ENCODE data around the gene ZDHHC18. TPM values are rescaled to one million over a fixed set of nuclear protein-coding genes. Genes with fewer than 3 reads are reported as not detected.

ZDHHC18 gene
- total and polyA plus RNA-seq, 7 donors = 7.5 to 19.4 (median 12.3) TPM

DNA sequence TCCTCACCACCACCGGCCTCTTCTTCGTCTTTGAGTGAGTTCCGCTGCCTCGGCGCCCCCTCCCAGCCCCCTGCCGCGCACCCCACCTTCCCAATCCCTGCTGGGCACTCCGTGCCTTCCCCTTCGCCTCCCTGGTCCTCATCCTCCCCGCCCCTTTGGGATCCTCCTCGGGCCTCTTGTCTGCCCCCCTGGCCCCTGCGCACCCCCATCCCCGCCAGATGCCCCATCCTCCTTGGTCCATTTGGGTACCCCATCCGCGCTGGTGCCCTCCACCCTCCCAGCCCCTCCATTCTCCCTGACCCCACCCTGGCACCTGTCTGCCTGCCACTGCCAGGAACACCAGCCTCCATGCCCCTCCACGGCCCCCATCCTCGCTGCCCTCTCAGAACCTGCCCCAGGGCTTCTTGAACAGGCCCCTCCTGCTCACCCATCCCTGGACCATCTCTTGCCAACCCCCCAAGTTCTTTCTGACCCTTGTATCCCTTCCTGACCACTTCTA, 667 bp downstream of the ZDHHC18 start:
- peak overlapping the region; percentile 73 to 86 (median 83) for H3K27ac ChIP-seq
- H3K27me3 ChIP-seq = no peaks in the 10 kb centered on the region
- H3K9me3 ChIP-seq = no peaks in the 10 kb centered on the region
- H3K36me3 ChIP-seq = peaks cover 0 to 5% (median under 1%) of the 10 kb centered on the region in 4 donors
- TF ChIP-seq, protein P1, sequence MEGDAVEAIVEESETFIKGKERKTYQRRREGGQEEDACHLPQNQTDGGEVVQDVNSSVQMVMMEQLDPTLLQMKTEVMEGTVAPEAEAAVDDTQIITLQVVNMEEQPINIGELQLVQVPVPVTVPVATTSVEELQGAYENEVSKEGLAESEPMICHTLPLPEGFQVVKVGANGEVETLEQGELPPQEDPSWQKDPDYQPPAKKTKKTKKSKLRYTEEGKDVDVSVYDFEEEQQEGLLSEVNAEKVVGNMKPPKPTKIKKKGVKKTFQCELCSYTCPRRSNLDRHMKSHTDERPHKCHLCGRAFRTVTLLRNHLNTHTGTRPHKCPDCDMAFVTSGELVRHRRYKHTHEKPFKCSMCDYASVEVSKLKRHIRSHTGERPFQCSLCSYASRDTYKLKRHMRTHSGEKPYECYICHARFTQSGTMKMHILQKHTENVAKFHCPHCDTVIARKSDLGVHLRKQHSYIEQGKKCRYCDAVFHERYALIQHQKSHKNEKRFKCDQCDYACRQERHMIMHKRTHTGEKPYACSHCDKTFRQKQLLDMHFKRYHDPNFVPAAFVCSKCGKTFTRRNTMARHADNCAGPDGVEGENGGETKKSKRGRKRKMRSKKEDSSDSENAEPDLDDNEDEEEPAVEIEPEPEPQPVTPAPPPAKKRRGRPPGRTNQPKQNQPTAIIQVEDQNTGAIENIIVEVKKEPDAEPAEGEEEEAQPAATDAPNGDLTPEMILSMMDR (IDR thresholded peaks at IDR 0.05) = no peak
- no peak for TF ChIP-seq EP300 (IDR thresholded peaks at IDR 0.05)
- H3K4me1 ChIP-seq = peaks cover 0 to 40% (median 33%) of the 10 kb centered on the region in 4 donors
- peak overlapping the region; percentile 68 to 90 (median 86) for H3K4me3 ChIP-seq
- DNase-seq = no peak
- WGBS, 2 donors = 1% methylated on average over 17 of the region's 17 CpGs
- intact Hi-C loops (cut with DNase I) = no loop called here

- Histone ChIP-seq H3K27me3 (no peaks in the 10 kb centered on the region), H3K27ac (peak overlapping the region; percentile 73 to 86 (median 83)), H3K9me3 (no peaks in the 10 kb centered on the region), H3K4me3 (peak overlapping the region; percentile 68 to 90 (median 86)), H3K36me3 (peaks cover 0 to 10% (median 3%) of the 10 kb centered on the region in 4 donors), H3K4me1 (peaks cover 0 to 40% (median 33%) of the 10 kb centered on the region in 4 donors)
- TF ChIP-seq POLR2A (IDR thresholded peaks at IDR 0.05) (no peak), POLR2AphosphoS5 (IDR thresholded peaks at IDR 0.05) (no peak), EP300 (IDR thresholded peaks at IDR 0.05) (no peak)
- TF ChIP-seq, protein P1 (IDR thresholded peaks at IDR 0.05) = no peak
- DNase-seq = no peak
- WGBS, 2 donors = 38 to 54% methylated on average over 11 of the region's 11 CpGs
- intact Hi-C loops (cut with DNase I) = no loop called here
These were observed 1.2 kb downstream of the ZDHHC18 start for GRCh38 chr1:26827663-26828062.

DNA sequence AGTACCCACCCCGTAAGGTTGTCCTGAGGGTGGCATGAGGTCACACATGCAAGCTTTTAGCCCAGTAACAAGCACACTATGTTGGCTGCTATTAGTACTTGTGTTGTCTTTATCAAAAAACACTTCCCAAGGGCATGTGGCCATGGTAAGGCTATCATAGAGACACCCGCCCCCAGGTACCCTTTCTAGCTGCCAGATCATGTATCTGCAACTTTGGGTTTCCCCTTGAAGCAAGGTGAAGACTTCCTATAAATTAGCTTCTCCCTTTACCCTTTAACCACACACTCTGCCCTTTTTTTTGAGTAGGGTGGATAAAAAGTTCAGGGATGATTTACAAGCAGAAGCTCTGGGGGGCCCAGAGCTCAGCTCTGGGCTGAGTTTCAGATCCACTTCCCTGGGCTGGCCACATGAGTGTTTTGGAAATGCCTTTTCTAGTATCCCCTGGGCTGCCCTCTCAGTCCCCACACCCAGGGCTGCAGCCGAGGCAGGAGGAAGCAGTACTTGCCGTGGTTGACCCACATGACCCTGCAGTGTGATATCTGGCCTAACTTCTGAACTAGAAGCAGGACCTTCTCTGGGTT, 2.0 kb downstream of the ZDHHC18 start:
- Histone ChIP-seq H3K4me3 (no peak overlapping the region), H3K27ac (peak overlapping the region in 1 of 4 donors; percentile 86), H3K27me3 (no peaks in the 10 kb centered on the region), H3K36me3 (peaks cover 8 to 19% (median 11%) of the 10 kb centered on the region in 4 donors), H3K9me3 (no peaks in the 10 kb centered on the region), H3K4me1 (peaks cover 0 to 40% (median 33%) of the 10 kb centered on the region in 4 donors)
- intact Hi-C loops (cut with DNase I) = no loop called here
- DNase-seq = no peak
- WGBS, 2 donors = 53 to 66% methylated on average over 4 of the region's 4 CpGs
- TF ChIP-seq POLR2A (IDR thresholded peaks at IDR 0.05) (no peak), EP300 (IDR thresholded peaks at IDR 0.05) (no peak), POLR2AphosphoS5 (IDR thresholded peaks at IDR 0.05) (no peak)
- TF ChIP-seq, protein P1 (IDR thresholded peaks at IDR 0.05) = no peak

GRCh38 chr1:26829184-26829911, 2.9 kb downstream of the ZDHHC18 start:
- WGBS, 2 donors = 88 to 90% methylated on average over 6 of the region's 6 CpGs
- Histone ChIP-seq H3K36me3 (peaks cover 15 to 27% (median 18%) of the 10 kb centered on the region in 4 donors), H3K9me3 (no peaks in the 10 kb centered on the region), H3K4me3 (no peak overlapping the region), H3K27me3 (no peaks in the 10 kb centered on the region), H3K27ac (no peak overlapping the region), H3K4me1 (peaks cover 0 to 40% (median 33%) of the 10 kb centered on the region in 4 donors)
- intact Hi-C loops (cut with DNase I) = no loop called here
- no peak for DNase-seq
- TF ChIP-seq POLR2A (IDR thresholded peaks at IDR 0.05) = no peak
- TF ChIP-seq, protein P1 (IDR thresholded peaks at IDR 0.05) = no peak
